Osteocyte (in vitro differentiated cells): Measurements from ENCODE around the gene ROGDI. TPM values are rescaled to one million over a fixed set of nuclear protein-coding genes. Genes with fewer than 3 reads are reported as not detected.
"Not testable (repeated sequence)": the region's sequence is repeated elsewhere in the genome, so short reads cannot be mapped to it uniquely, and the experiment has no call there.

Experiments
- DNase-seq: peaks from one replicate; pipeline ENCODE4 v3.0.0; 2021; ENCODE audit warnings: mixed read lengths; ENCODE audit not compliant: unreplicated experiment; ENCODE audit errors: extremely low spot score
- H3K27ac Mint-ChIP-seq: one replicate; pipeline ENCODE4 v1.8.0; 2021; ENCODE audit warnings: mild to moderate bottlenecking, mixed read lengths; ENCODE audit not compliant: unreplicated experiment
- H3K27me3 Mint-ChIP-seq: one replicate; pipeline ENCODE4 v1.8.0; 2021; ENCODE audit warnings: mixed read lengths; ENCODE audit not compliant: unreplicated experiment
- H3K36me3 Mint-ChIP-seq: one replicate; pipeline ENCODE4 v1.8.0; 2021; ENCODE audit warnings: mixed read lengths; ENCODE audit not compliant: unreplicated experiment
- H3K4me1 Mint-ChIP-seq: one replicate; pipeline ENCODE4 v1.8.0; 2021; ENCODE audit warnings: mixed read lengths; ENCODE audit not compliant: unreplicated experiment
- H3K4me3 Mint-ChIP-seq: one replicate; pipeline ENCODE4 v1.8.0; 2021; ENCODE audit warnings: mild to moderate bottlenecking, moderate library complexity, mixed read lengths; ENCODE audit not compliant: unreplicated experiment
- H3K9me3 Mint-ChIP-seq: one replicate; pipeline ENCODE4 v1.8.0; 2021; ENCODE audit warnings: mixed read lengths; ENCODE audit not compliant: unreplicated experiment
- total RNA-seq: library from RNA; stranded (reverse); gene quantifications from 2 replicates; pipeline ENCODE4 v1.2.1, GENCODE V29; 2021
- TF ChIP-seq, protein P1 (sequence below): fragments of 200-600 bp; sonication (generic); IDR thresholded peaks from 2 replicates; pipeline ENCODE4 v1.5.0; 2021; ENCODE audit warnings: antibody characterized with exemption, mild to moderate bottlenecking, moderate library complexity

The ROGDI gene
- total RNA-seq, 1 donor from 2014 or later, result 16.1 TPM

- Mint-ChIP-seq H3K27ac (no peak within 1 kb of the TSS), H3K4me1 (no peaks in the 10 kb centered on the region), H3K9me3 (no peaks in the 10 kb centered on the region), H3K4me3 (no peak within 1 kb of the TSS), H3K27me3 (no peaks in the 10 kb centered on the region), H3K36me3 (no peaks in the 10 kb centered on the region)
- TF ChIP-seq, protein P1, sequence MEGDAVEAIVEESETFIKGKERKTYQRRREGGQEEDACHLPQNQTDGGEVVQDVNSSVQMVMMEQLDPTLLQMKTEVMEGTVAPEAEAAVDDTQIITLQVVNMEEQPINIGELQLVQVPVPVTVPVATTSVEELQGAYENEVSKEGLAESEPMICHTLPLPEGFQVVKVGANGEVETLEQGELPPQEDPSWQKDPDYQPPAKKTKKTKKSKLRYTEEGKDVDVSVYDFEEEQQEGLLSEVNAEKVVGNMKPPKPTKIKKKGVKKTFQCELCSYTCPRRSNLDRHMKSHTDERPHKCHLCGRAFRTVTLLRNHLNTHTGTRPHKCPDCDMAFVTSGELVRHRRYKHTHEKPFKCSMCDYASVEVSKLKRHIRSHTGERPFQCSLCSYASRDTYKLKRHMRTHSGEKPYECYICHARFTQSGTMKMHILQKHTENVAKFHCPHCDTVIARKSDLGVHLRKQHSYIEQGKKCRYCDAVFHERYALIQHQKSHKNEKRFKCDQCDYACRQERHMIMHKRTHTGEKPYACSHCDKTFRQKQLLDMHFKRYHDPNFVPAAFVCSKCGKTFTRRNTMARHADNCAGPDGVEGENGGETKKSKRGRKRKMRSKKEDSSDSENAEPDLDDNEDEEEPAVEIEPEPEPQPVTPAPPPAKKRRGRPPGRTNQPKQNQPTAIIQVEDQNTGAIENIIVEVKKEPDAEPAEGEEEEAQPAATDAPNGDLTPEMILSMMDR, result no peak
- DNase-seq, result no peak
Observed at GRCh38 chr16:4787627-4788482, 14.6 kb downstream of the ROGDI start, which contains the start of gene SEPTIN12. Gene SEPTIN12, minus strand, starts transcription at chr16:4788345. Its CDS starts 700 bp downstream, at chr16:4787645.

GRCh38 chr16:4787068-4787467, 15.4 kb downstream of the ROGDI start:
- DNase-seq, result no peak

GRCh38 chr16:4785758-4786433, 16.5 kb downstream of the ROGDI start:
- H3K4me3 Mint-ChIP-seq, result no peak overlapping the region
- H3K9me3 Mint-ChIP-seq, result no peaks in the 10 kb centered on the region
- H3K27me3 Mint-ChIP-seq, result no peaks in the 10 kb centered on the region
- no peaks in the 10 kb centered on the region for H3K36me3 Mint-ChIP-seq
- no peak for DNase-seq
- H3K27ac Mint-ChIP-seq, result no peak overlapping the region
- H3K4me1 Mint-ChIP-seq, result no peaks in the 10 kb centered on the region
- TF ChIP-seq, protein P1, result no peak

More at GRCh38 chr16:4787068-4787467, 15.4 kb downstream of the ROGDI start:
- H3K36me3 Mint-ChIP-seq, result no peaks in the 10 kb centered on the region
- no peaks in the 10 kb centered on the region for H3K27me3 Mint-ChIP-seq
- H3K27ac Mint-ChIP-seq, result no peak overlapping the region
- no peaks in the 10 kb centered on the region for H3K4me1 Mint-ChIP-seq
- TF ChIP-seq, protein P1, result no peak
- no peaks in the 10 kb centered on the region for H3K9me3 Mint-ChIP-seq
- H3K4me3 Mint-ChIP-seq, result no peak overlapping the region

DNA sequence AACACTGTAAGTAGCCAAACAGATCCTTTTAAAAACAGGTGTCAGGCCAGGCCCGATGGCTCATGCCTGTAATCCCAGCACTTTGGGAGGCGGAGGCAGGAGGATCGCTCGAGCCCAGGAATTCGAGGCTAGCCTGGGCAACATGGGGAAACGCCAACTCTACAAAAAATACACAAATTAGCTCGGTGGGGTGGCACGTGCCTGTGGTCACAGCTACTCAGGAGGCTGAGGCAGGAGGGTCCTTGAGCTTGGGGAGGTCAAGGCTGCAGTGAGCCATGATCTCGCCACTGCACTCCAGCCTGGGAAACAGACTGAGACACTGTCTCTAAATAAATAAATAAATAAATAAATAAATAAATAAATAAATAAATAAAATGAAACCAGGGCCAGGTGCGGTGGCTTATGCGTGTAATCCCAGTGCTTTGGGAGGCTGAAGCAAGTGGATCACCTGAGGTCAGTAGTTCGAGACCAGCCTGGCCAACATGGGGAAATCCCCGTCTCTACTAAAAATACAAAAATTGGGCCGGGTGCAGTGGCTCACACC, 17.9 kb downstream of the ROGDI start:
- not testable (repeated sequence) for H3K36me3 Mint-ChIP-seq, H3K9me3 Mint-ChIP-seq, H3K4me1 Mint-ChIP-seq, H3K27ac Mint-ChIP-seq, H3K4me3 Mint-ChIP-seq, DNase-seq, H3K27me3 Mint-ChIP-seq

DNA sequence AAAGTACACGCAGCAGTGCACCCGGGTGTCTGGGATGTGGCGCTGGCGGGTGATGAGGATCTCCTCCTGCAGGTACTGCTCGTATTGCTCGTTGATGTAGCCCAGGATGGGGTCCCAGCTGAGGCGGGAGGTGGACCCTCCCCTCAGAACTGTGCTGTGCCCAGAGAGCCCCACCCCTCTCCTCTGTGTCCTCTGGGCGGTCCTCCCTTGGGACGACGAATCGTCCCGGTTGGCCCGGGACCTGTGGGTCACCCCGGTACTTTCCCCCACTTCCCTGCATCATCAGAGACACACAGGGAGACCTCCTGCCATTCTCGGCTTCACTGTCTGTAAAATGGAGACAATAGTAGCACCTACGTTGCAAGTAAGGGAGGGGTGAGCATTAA, 18.5 kb downstream of the ROGDI start:
- no peak overlapping the region for H3K27ac Mint-ChIP-seq
- TF ChIP-seq, protein P1, result no peak
- H3K4me3 Mint-ChIP-seq, result no peak overlapping the region
- H3K27me3 Mint-ChIP-seq, result no peaks in the 10 kb centered on the region
- DNase-seq, result no peak
- no peaks in the 10 kb centered on the region for H3K9me3 Mint-ChIP-seq
- H3K36me3 Mint-ChIP-seq, result no peaks in the 10 kb centered on the region
- no peaks in the 10 kb centered on the region for H3K4me1 Mint-ChIP-seq
